ENCODE data around the gene DLEC1.

DLEC1 gene

GRCh38 chr3:38121451-38121831 is 82.4 kb downstream of the DLEC1 start:
- Histone ChIP-seq H3K9ac (ENCODE audit: low read length) (no peak overlapping the region), H3K79me2 (ENCODE audit: insufficient read depth, low read length) (no peaks in the 10 kb centered on the region), H3K4me2 (ENCODE audit: low read depth, low read length, poor library complexity, severe bottlenecking) (no peak overlapping the region), H3K27ac (ENCODE audit: low read depth, low read length) (no peak overlapping the region), H3K27me3 (ENCODE audit: low read length) (no peaks in the 10 kb centered on the region), H4K20me1 (ENCODE audit: low read depth, low read length) (no peaks in the 10 kb centered on the region), H3K36me3 (ENCODE audit: low read length) (0 out of 2 replicates have a peak, but pooled peaks cover 3% of the 10 kb centered on the region), H3K4me3 (ENCODE audit: insufficient read depth, low read length, poor library complexity, severe bottlenecking) (no peak overlapping the region), H3K9me2 (replicated peaks; ENCODE audit: insufficient read depth, low read length) (no peaks in the 10 kb centered on the region), H3F3A (ENCODE audit: insufficient read depth) (no peaks in the 10 kb centered on the region), H2AFZ (ENCODE audit: low read depth, low read length, severe bottlenecking) (no peak overlapping the region), H3K9me3 (ENCODE audit: insufficient read depth, low read length) (no peaks in the 10 kb centered on the region)
- TF ChIP-seq CTCF (IDR thresholded peaks at IDR 0.05; ENCODE audit: insufficient read depth, low read length, poor library complexity, severe bottlenecking) = no peak

GRCh38 chr3:38121832-38122461 is 82.9 kb downstream of the DLEC1 start:
- H3K36me3 ChIP-seq (ENCODE audit: low read length) = 0 out of 2 replicates have a peak, but pooled peaks cover 4% of the 10 kb centered on the region
- no peaks in the 10 kb centered on the region for H3F3A ChIP-seq (ENCODE audit: insufficient read depth)
- H3K79me2 ChIP-seq (ENCODE audit: insufficient read depth, low read length) = no peaks in the 10 kb centered on the region
- H2AFZ ChIP-seq (ENCODE audit: low read depth, low read length, severe bottlenecking) = no peak overlapping the region
- H3K9ac ChIP-seq (ENCODE audit: low read length) = no peak overlapping the region
- no peak overlapping the region for H3K4me3 ChIP-seq (ENCODE audit: insufficient read depth, low read length, poor library complexity, severe bottlenecking)
- H3K27me3 ChIP-seq (ENCODE audit: low read length) = no peaks in the 10 kb centered on the region
- no peak overlapping the region for H3K27ac ChIP-seq (ENCODE audit: low read depth, low read length)
- TF ChIP-seq EZH2phosphoT487 (conservative IDR thresholded peaks at IDR 0.05; ENCODE audit: low read length) (no peak), CTCF (IDR thresholded peaks at IDR 0.05; ENCODE audit: insufficient read depth, low read length, poor library complexity, severe bottlenecking) (no peak)
- H3K4me2 ChIP-seq (ENCODE audit: low read depth, low read length, poor library complexity, severe bottlenecking) = no peak overlapping the region
- H4K20me1 ChIP-seq (ENCODE audit: low read depth, low read length) = no peaks in the 10 kb centered on the region
- H3K9me3 ChIP-seq (ENCODE audit: insufficient read depth, low read length) = no peaks in the 10 kb centered on the region
- no peaks in the 10 kb centered on the region for H3K9me2 ChIP-seq (replicated peaks; ENCODE audit: insufficient read depth, low read length)

- Histone ChIP-seq H4K20me1 (ENCODE audit: low read depth, low read length) (no peaks in the 10 kb centered on the region), H3K27me3 (ENCODE audit: low read length) (no peaks in the 10 kb centered on the region), H3K9ac (ENCODE audit: low read length) (no peak overlapping the region), H3K4me2 (ENCODE audit: low read depth, low read length, poor library complexity, severe bottlenecking) (no peak overlapping the region), H3K9me3 (ENCODE audit: insufficient read depth, low read length) (no peaks in the 10 kb centered on the region), H3K4me3 (ENCODE audit: insufficient read depth, low read length, poor library complexity, severe bottlenecking) (no peak overlapping the region), H3K79me2 (ENCODE audit: insufficient read depth, low read length) (no peaks in the 10 kb centered on the region), H3K9me2 (replicated peaks; ENCODE audit: insufficient read depth, low read length) (no peaks in the 10 kb centered on the region), H3F3A (ENCODE audit: insufficient read depth) (no peaks in the 10 kb centered on the region), H2AFZ (ENCODE audit: low read depth, low read length, severe bottlenecking) (no peak overlapping the region), H3K36me3 (ENCODE audit: low read length) (peaks cover 9% of the 10 kb centered on the region; the same call in 1 of the 2 replicates), H3K27ac (ENCODE audit: low read depth, low read length) (no peak overlapping the region)
- TF ChIP-seq CTCF (IDR thresholded peaks at IDR 0.05; ENCODE audit: insufficient read depth, low read length, poor library complexity, severe bottlenecking) = no peak
- no peak for TF ChIP-seq EZH2phosphoT487 (conservative IDR thresholded peaks at IDR 0.05; ENCODE audit: low read length)
Observed at GRCh38 chr3:38122712-38123290, 83.8 kb downstream of the DLEC1 start.

Data from SU-DHL-6 (cell line).